A673 (cell line): ENCODE data around the gene IRGC. TPM values are rescaled to one million over a fixed set of nuclear protein-coding genes. Genes with fewer than 3 reads are reported as not detected.

Experiments
- BruUV-seq: library from RNA; stranded (reverse); fragments of 400-500 nt; replicated peaks from 2 replicates; lab custom pipeline; 2021; lab: Mats Ljungman, UMichigan
- CTCF ChIA-PET: fragments of 300-600 bp; sonication (Branson Sonifier 250); formaldehyde crosslinking; loops from one replicate; lab custom pipeline; 2022; ENCODE audit warnings: antibody characterized with exemption; lab: Charles Lee
- POLR2A ChIA-PET: fragments of 300-600 bp; sonication (Branson Sonifier 250); formaldehyde crosslinking; loops from one replicate; lab custom pipeline; 2022; ENCODE audit warnings: antibody characterized with exemption; ENCODE audit not compliant: low non-redundant PET; lab: Charles Lee
- DNase-seq: peaks from one replicate; pipeline ENCODE4 v3.0.0-alpha.2; 2015; ENCODE audit warnings: low spot score
- H3K27ac ChIP-seq: fragments of 200-600 bp; sonication (generic); 2 replicates; pipeline ENCODE4 v1.5.1; 2016; ENCODE audit warnings: mixed run types, low read depth, mild to moderate bottlenecking, mixed read lengths, antibody characterized with exemption, low read length; ENCODE audit not compliant: poor library complexity, severe bottlenecking
- H3K27me3 ChIP-seq: fragments of 200-600 bp; sonication (generic); replicated peaks from 2 replicates; pipeline ENCODE4 v1.6.1; 2017; ENCODE audit warnings: mixed run types, low read depth, mild to moderate bottlenecking, mixed read lengths, antibody characterized with exemption, low read length; ENCODE audit not compliant: insufficient read depth, poor library complexity
- H3K36me3 ChIP-seq: fragments of 200-600 bp; sonication (generic); 2 replicates; pipeline ENCODE4 v1.6.1; 2016; ENCODE audit warnings: mixed run types, mild to moderate bottlenecking, mixed read lengths, antibody characterized with exemption, low read length; ENCODE audit not compliant: insufficient read depth, poor library complexity, severe bottlenecking
- H3K4me1 ChIP-seq: fragments of 200-600 bp; sonication (generic); 2 replicates; pipeline ENCODE4 v1.6.1; 2017; ENCODE audit warnings: mixed run types, mild to moderate bottlenecking, mixed read lengths, antibody characterized with exemption, low read length; ENCODE audit not compliant: insufficient read depth, poor library complexity, severe bottlenecking
- H3K4me3 ChIP-seq: fragments of 200-600 bp; sonication (generic); 2 replicates; pipeline ENCODE4 v1.5.1; 2016; ENCODE audit warnings: low read depth, mixed run types, mild to moderate bottlenecking, mixed read lengths, low read length; ENCODE audit not compliant: poor library complexity, severe bottlenecking
- H3K9me3 ChIP-seq: fragments of 200-600 bp; sonication (generic); 2 replicates; pipeline ENCODE4 v1.6.1; 2016; ENCODE audit warnings: mixed run types, low read depth, mild to moderate bottlenecking, mixed read lengths, antibody characterized with exemption, low read length; ENCODE audit not compliant: poor library complexity, severe bottlenecking
- EZH2 ChIP-seq: fragments of 200-600 bp; sonication (generic); IDR thresholded peaks from 2 replicates; pipeline ENCODE4 v1.6.1; 2017; ENCODE audit warnings: borderline replicate concordance, low read depth, mild to moderate bottlenecking, mixed read lengths, antibody characterized with exemption, low read length; ENCODE audit not compliant: poor library complexity, severe bottlenecking
- intact Hi-C: fragments of 100-400 bp; cut with micrococcal nuclease; formaldehyde crosslinking; loops from one replicate; pipeline ENCODE4 v1.10.0; 2022; ENCODE audit not compliant: unreplicated experiment
- total RNA-seq: library from RNA; stranded (reverse); gene quantifications from 2 replicates; pipeline ENCODE4 v1.2.3, GENCODE V29; 2021
- TF ChIP-seq, protein P1 (sequence below): fragments of 300-800, 200-600 bp; sonication (generic); conservative IDR thresholded peaks from 2 replicates; pipeline ENCODE4 v1.5.1; 2017; ENCODE audit warnings: low read depth, mild to moderate bottlenecking, antibody characterized with exemption, low read length, moderate library complexity, mixed read lengths

The IRGC gene
- total RNA-seq, 1 experiment from 2014 or later, result not detected

DNA sequence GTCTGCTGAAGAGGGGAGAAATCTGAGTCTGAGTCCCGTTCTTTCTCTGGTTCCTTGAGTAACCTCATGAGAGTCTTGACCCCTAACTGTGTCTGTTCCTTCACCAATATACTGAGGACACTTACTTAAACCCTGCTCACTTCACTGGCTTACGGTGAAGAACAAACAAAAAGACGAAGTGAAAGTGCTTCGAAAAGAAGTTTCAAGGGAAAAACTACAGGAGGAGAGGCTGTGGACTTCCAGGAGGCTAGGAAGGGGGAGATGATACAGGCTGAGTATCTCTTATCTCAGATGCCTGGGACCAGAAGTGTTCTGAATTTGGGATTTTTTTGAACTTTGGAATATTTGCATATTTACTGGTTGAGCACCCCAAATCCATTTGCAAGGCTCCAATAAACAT, 32.8 kb downstream of the IRGC start:
- TF ChIP-seq, protein P1, sequence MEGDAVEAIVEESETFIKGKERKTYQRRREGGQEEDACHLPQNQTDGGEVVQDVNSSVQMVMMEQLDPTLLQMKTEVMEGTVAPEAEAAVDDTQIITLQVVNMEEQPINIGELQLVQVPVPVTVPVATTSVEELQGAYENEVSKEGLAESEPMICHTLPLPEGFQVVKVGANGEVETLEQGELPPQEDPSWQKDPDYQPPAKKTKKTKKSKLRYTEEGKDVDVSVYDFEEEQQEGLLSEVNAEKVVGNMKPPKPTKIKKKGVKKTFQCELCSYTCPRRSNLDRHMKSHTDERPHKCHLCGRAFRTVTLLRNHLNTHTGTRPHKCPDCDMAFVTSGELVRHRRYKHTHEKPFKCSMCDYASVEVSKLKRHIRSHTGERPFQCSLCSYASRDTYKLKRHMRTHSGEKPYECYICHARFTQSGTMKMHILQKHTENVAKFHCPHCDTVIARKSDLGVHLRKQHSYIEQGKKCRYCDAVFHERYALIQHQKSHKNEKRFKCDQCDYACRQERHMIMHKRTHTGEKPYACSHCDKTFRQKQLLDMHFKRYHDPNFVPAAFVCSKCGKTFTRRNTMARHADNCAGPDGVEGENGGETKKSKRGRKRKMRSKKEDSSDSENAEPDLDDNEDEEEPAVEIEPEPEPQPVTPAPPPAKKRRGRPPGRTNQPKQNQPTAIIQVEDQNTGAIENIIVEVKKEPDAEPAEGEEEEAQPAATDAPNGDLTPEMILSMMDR, result no peak
- no peak for TF ChIP-seq EZH2
- ChIA-PET POLR2A (no interaction called here), CTCF (no interaction called here)
- intact Hi-C loops, result no loop called here
- no peak overlapping the region for H3K27ac ChIP-seq
- no TSS peak for BruUV-seq
- H3K36me3 ChIP-seq, result peaks cover 74% of the 10 kb centered on the region
- no peak for DNase-seq
- H3K9me3 ChIP-seq, result no peaks in the 10 kb centered on the region
- no peaks in the 10 kb centered on the region for H3K27me3 ChIP-seq
- no peak overlapping the region for H3K4me3 ChIP-seq
- H3K4me1 ChIP-seq, result peaks cover 9% of the 10 kb centered on the region

DNA sequence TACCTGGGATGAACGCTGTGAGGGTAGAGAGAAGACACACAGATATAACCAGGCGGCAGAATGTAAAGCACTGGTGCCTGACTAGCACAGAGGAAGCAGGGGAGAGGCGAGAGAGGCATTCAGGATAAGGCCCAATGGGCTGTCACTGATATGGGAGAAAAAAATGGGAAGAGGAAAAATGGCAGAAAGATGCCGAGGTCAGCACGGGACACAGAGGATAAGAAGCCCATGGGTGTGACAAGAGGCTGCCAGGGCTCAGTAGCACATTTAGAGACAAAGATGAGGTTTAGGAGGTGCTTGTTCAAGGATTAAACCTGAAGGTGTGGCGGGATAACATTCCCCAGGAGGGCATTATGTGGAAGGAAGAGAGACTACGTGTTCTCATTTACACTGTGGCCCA, 33.3 kb downstream of the IRGC start:
- CTCF ChIA-PET, result no interaction called here

DNA sequence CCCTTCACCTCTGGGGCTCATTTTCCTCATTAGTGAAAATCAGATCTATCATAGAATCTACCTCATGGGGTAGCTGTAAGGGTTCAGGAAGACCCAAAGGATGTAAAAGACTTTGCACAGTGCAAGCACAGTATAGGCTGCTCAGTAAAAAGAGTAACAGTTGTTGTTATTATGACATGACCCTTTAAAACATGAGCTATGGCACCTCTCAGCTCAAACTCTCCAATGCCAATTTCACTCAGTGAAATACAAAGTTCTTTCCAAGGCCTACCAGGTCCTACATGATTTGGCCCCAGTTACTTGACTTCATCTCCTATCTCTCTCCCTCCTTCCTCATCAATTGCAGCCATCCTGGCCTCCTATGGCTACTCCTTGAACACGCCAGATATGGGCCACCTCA, 34.0 kb downstream of the IRGC start:
- POLR2A ChIA-PET, result interaction anchor here (0.6 kb wide), 1 partner anchor 599 kb away, joined by 3 read pairs; no protein-coding TSS in a partner anchor
- CTCF ChIA-PET, result no interaction called here
- TF ChIP-seq EZH2, result no peak
- TF ChIP-seq, protein P1, result no peak
- Histone ChIP-seq H3K4me1 (peaks cover 11% of the 10 kb centered on the region), H3K27ac (no peak overlapping the region), H3K36me3 (peaks cover 62% of the 10 kb centered on the region), H3K27me3 (no peaks in the 10 kb centered on the region), H3K4me3 (no peak overlapping the region), H3K9me3 (no peaks in the 10 kb centered on the region)
- intact Hi-C loops, result no loop called here
- BruUV-seq, result no TSS peak
- DNase-seq, result no peak

More for the DNA sequence above, 33.3 kb downstream of the IRGC start:
- Histone ChIP-seq H3K9me3 (no peaks in the 10 kb centered on the region), H3K27ac (no peak overlapping the region), H3K27me3 (no peaks in the 10 kb centered on the region), H3K4me1 (peaks cover 11% of the 10 kb centered on the region), H3K4me3 (no peak overlapping the region), H3K36me3 (peaks cover 69% of the 10 kb centered on the region)
- TF ChIP-seq EZH2, result no peak
- TF ChIP-seq, protein P1, result no peak
- DNase-seq, result no peak
- BruUV-seq, result no TSS peak
- intact Hi-C loops, result no loop called here
- POLR2A ChIA-PET, result no interaction called here
